Measurements from ENCODE around the gene CNTNAP5.

GRCh38 chr2:124837496-124837895 lies 812.4 kb downstream of the CNTNAP5 start:
- no peak for TF ChIP-seq CTCF (conservative IDR thresholded peaks at IDR 0.05; ENCODE audit: low read depth, low read length)
- TF ChIP-seq EZH2 (IDR thresholded peaks at IDR 0.05; ENCODE audit: borderline replicate concordance, low read depth, low read length, poor library complexity, severe bottlenecking), result no peak
